UCSD-AML1 (cell line): Measurements from ENCODE around the gene DEGS2.

Experiments
- DNase-seq: peaks from one replicate; lab custom pipeline; 2025; ENCODE audit not compliant: unreplicated experiment; lab: John Stamatoyannopoulos, UW

Gene DEGS2

GRCh38 chr14:100115236-100115635, 44.2 kb downstream of the DEGS2 start:
- no peak for DNase-seq

GRCh38 chr14:100114109-100114765, 45.2 kb downstream of the DEGS2 start:
- no peak for DNase-seq

- DNase-seq, result no peak
Measured at GRCh38 chr14:100111931-100112704, 47.3 kb downstream of the DEGS2 start.

GRCh38 chr14:100110816-100111215, 48.6 kb downstream of the DEGS2 start:
- no peak for DNase-seq

- no peak for DNase-seq
Measured at GRCh38 chr14:100109594-100109955, 49.9 kb downstream of the DEGS2 start.

GRCh38 chr14:100108840-100109593, 50.4 kb downstream of the DEGS2 start:
- no peak for DNase-seq

- peak; percentile 82 for DNase-seq
Measured at GRCh38 chr14:100108042-100108825, 51.2 kb downstream of the DEGS2 start.

- DNase-seq, result peak; percentile 56
Measured at GRCh38 chr14:100107236-100107635, 52.2 kb downstream of the DEGS2 start.

- peak; percentile 64 for DNase-seq
Measured at GRCh38 chr14:100106250-100107112, 53.0 kb downstream of the DEGS2 start.

- peak; percentile 28 for DNase-seq
Measured at GRCh38 chr14:100105357-100106169, 53.9 kb downstream of the DEGS2 start.

GRCh38 chr14:100104523-100105300, 54.7 kb downstream of the DEGS2 start:
- DNase-seq, result no peak

GRCh38 chr14:100104006-100104352, 55.5 kb downstream of the DEGS2 start:
- DNase-seq, result no peak

- no peak for DNase-seq
Measured at GRCh38 chr14:100103250-100104005, 56.0 kb downstream of the DEGS2 start.

GRCh38 chr14:100102156-100102785, 57.2 kb downstream of the DEGS2 start:
- DNase-seq, result no peak

GRCh38 chr14:100100032-100100703, 59.3 kb downstream of the DEGS2 start:
- DNase-seq, result no peak

GRCh38 chr14:100098171-100098570, 61.3 kb downstream of the DEGS2 start:
- no peak for DNase-seq

- no peak for DNase-seq
Measured at GRCh38 chr14:100096656-100097055, 62.8 kb downstream of the DEGS2 start.
